GM12801 (cell line): ENCODE results near the gene ENPP6.

Experiments
- CTCF ChIP-seq: IDR thresholded peaks from one replicate; pipeline ENCODE4 v1.5.1; 2011; ENCODE audit warnings: control low read depth; ENCODE audit not compliant: insufficient read length; ENCODE audit errors: extremely low read depth

ENPP6 gene

GRCh38 chr4:184188443-184189400 lies 29.0 kb downstream of the ENPP6 start:
- TF ChIP-seq CTCF, result no peak

GRCh38 chr4:184177271-184177670 lies 40.4 kb downstream of the ENPP6 start:
- no peak for TF ChIP-seq CTCF

GRCh38 chr4:184174571-184175488 lies 42.8 kb downstream of the ENPP6 start:
- no peak for TF ChIP-seq CTCF

GRCh38 chr4:184171011-184171410 lies 46.7 kb downstream of the ENPP6 start:
- no peak for TF ChIP-seq CTCF

GRCh38 chr4:184169225-184169867 lies 48.3 kb downstream of the ENPP6 start:
- no peak for TF ChIP-seq CTCF

GRCh38 chr4:184168406-184169019 lies 49.2 kb downstream of the ENPP6 start:
- TF ChIP-seq CTCF, result no peak

GRCh38 chr4:184167576-184167975 lies 50.1 kb downstream of the ENPP6 start:
- no peak for TF ChIP-seq CTCF
